ENCODE measurements around the gene OXSM.
A peak's percentile ranks its signal among the peaks of the same experiment; 100 is the strongest.

The OXSM gene

GRCh38 chr3:25804676-25805075 lies 14.8 kb downstream of the OXSM start:
- no peak for DNase-seq

GRCh38 chr3:25812644-25813043 lies 22.8 kb downstream of the OXSM start:
- DNase-seq: no peak

DNA sequence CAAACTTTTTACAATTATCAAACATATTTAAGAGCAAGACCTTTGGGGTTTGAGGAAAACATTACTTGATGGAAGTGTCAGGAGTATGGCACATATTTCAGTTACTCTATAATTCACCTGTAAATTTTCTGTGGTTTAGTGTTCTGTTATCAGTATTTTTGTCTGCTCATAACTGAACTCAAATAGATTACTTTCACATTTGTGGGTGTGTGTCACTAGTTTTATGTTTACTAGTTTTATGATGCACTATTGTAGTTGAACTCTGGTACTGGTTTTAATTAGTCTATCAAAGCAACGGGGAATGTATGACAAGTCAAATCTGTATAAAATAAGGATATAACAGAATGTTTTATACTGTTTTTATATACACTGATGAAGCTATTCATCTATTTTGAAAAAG lies 27.2 kb downstream of the OXSM start:
- DNase-seq: no peak

- no peak for DNase-seq
Measured at GRCh38 chr3:25817638-25818037, 27.7 kb downstream of the OXSM start.

DNA sequence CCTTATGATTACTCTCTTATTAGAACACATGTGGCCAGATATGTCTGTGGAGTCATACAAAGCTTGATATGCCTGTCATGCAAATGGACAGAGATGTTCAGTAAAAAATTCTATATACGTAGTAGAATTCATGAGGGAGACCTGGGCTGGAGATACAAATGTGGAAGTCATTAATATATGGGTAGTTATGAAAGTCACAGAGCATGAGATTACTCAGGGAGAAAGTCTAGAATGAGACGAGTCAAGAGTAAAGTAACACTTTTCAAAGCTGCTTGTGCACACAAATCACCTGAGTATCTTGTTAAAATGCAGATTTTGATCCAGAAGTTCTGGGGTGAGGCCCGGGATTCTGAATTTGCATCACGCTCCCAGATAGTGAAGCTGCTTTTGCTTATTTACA lies 28.4 kb downstream of the OXSM start:
- DNase-seq: no peak

- DNase-seq: peak in 1 of 2 experiments; percentile 33
Measured at GRCh38 chr3:25820366-25820765, 30.5 kb downstream of the OXSM start.

GRCh38 chr3:25820816-25821486 lies 31.1 kb downstream of the OXSM start:
- no peak for DNase-seq

- DNase-seq: no peak
Measured at GRCh38 chr3:25821746-25822573, 32.1 kb downstream of the OXSM start.

GRCh38 chr3:25823314-25823713 lies 33.4 kb downstream of the OXSM start:
- DNase-seq: no peak

DNA sequence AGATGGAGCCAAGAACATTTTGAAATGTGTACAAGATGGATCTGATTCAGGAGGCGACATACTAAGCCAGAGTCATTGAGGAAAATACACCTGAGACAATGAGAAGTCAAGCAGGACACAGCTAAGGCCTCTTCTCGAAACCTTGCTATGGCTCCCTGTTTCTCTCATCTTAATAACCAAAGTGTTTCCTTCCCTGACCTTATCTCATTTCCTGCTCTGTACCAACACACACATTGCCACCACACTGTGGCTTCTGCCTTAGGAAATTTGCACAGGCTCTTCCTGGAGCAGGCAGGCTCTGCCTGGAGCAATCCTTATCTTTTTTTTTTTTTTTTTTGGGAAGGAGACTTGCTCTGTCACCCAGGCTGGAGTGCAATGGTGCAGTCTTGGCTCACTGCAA lies 36.6 kb downstream of the OXSM start:
- no peak for DNase-seq

GRCh38 chr3:25830373-25831280 lies 40.7 kb downstream of the OXSM start:
- DNase-seq: peak in 1 of 2 experiments; percentile 16

DNA sequence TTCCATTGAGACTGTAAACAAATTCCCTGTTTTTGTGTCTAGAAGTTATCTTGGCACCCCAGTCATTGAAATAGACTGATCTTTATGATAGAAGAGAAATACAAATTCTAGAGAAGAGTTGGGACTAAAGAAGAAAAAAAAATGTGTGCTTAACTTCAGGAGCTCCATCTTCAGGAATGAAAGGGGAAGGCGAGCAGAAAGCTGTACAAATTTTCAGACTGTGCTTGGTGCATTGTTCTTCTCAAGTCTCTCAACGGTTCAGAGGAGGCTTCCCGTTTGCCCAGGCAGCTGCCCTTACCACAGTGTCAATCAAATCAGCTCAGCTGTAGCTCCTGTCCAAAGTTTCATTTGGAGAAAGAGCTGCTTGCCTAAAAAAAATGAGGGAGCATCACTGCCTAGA lies 41.7 kb downstream of the OXSM start:
- DNase-seq: peak; percentile 8 to 11

GRCh38 chr3:25834346-25834745 lies 44.5 kb downstream of the OXSM start:
- no peak for DNase-seq

DNA sequence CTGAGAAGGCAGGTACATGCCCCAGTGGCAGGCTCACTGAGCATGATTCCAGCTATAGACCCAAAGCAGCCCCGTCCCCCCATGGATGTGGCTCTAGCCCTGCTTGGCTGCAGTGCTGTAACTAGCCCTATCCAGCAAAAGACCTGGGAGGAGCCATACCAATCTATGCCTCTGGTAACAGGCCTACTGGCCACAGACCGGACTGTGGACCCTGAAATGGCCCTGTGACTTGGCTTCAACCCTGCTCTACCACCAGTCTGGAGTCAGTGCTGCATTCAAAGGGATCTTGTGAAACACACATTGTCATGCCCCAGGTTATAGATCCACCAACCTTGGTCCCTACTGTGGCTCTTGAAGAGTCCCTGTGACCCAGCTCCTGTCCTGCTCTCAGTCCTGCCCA lies 46.7 kb downstream of the OXSM start:
- DNase-seq: no peak

GRCh38 chr3:25837038-25837437 lies 47.1 kb downstream of the OXSM start:
- DNase-seq: no peak

- DNase-seq: no peak
Measured at GRCh38 chr3:25840099-25840498, 50.2 kb downstream of the OXSM start.

DNA sequence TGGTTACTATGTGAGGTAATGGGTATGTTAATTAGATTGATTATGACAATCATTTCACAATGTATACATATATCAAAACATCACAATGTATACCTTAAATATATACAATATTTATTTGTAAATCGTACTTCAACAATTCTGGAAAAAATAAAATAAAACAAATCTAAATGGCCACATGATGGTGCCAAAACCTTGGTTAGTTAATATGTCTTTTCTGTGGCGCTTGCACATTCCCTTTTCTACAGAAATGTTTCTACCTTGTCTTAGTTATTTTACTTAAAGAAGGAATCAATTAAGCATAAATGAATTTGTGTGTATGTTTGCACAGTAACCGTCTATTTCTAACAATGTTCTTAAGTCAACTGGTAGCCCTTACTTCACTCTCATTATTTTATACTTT lies 53.4 kb downstream of the OXSM start:
- no peak for DNase-seq

Data from NCI-H526 (cell line).